Breast epithelium (tissue), 3 donors: ENCODE results near the gene MAZ.

Source experiments
- CTCF ChIP-seq, 3 donors: fragments of 450-650 bp; IDR thresholded peaks; one replicate each; pipeline ENCODE4 v1.5.1; 2016 to 2017; ENCODE audit warnings: antibody characterized with exemption in 3 of 3, mild to moderate bottlenecking in 3 of 3, moderate library complexity in 3 of 3
- POLR2A ChIP-seq: fragments of 450-650 bp; IDR thresholded peaks from one replicate; pipeline ENCODE4 v1.6.1; 2016; ENCODE audit warnings: antibody characterized with exemption, mild to moderate bottlenecking, moderate library complexity

GRCh38 chr16:29763326-29763725, 43.0 kb upstream of the MAZ start:
- TF ChIP-seq POLR2A (no peak), CTCF (IDR thresholded peaks at IDR 0.05) (no peak)
